ENCODE measurements around the gene ZNF574. TPM values are rescaled to one million over a fixed set of nuclear protein-coding genes. Genes with fewer than 3 reads are reported as not detected.

The ZNF574 gene
- total RNA-seq, 1 experiment from 2014 or later = 22.4 TPM

GRCh38 chr19:42065511-42065910 lies 10.5 kb upstream of the ZNF574 start:
- no peaks in the 10 kb centered on the region for H3K36me3 Mint-ChIP-seq (ENCODE audit: insufficient read depth, unreplicated experiment)
- POLR2A ChIA-PET = no interaction called here
- H3K4me3 Mint-ChIP-seq (ENCODE audit: unreplicated experiment) = no peak overlapping the region
- Histone ChIP-seq H3K36me3 (ENCODE audit: control insufficient read depth, insufficient read depth, low read length) (no peaks in the 10 kb centered on the region), H3K27me3 (replicated peaks; ENCODE audit: control insufficient read depth, insufficient read depth, low read length) (no peaks in the 10 kb centered on the region; the same call in 1 of the 2 replicates), H3K4me1 (no peaks in the 10 kb centered on the region), H3K9me3 (no peaks in the 10 kb centered on the region), H3K4me3 (ENCODE audit: low read depth, low read length) (no peak overlapping the region)
- H3K4me1 Mint-ChIP-seq (ENCODE audit: low read depth, unreplicated experiment) = no peaks in the 10 kb centered on the region
- H3K27ac Mint-ChIP-seq (ENCODE audit: unreplicated experiment) = no peak overlapping the region
- TF ChIP-seq CTCF (IDR thresholded peaks at IDR 0.05; ENCODE audit: insufficient read depth in 1 of 2, low read depth in 1 of 2, low read length in 1 of 2, severe bottlenecking in 1 of 2, unreplicated experiment in 1 of 2) = no peak
- no TSS peak for BruUV-seq (replicated peaks)
- H3K9me3 Mint-ChIP-seq (ENCODE audit: unreplicated experiment) = no peaks in the 10 kb centered on the region
- DNase-seq = no peak
- CTCF ChIA-PET = interaction anchor here (0.7 to 1.3 kb wide), 2 partner anchors 31 to 122 kb away, joined by 3 read pairs; no protein-coding TSS in a partner anchor
- intact Hi-C loops (cut with micrococcal nuclease; ENCODE audit: unreplicated experiment) = no loop called here
- H3K27me3 Mint-ChIP-seq (ENCODE audit: insufficient read depth, unreplicated experiment) = peaks cover 7% of the 10 kb centered on the region

GRCh38 chr19:42066075-42066754 lies 9.8 kb upstream of the ZNF574 start:
- Histone ChIP-seq H3K36me3 (ENCODE audit: control insufficient read depth, insufficient read depth, low read length) (no peaks in the 10 kb centered on the region), H3K27me3 (replicated peaks; ENCODE audit: control insufficient read depth, insufficient read depth, low read length) (no peaks in the 10 kb centered on the region; the same call in 1 of the 2 replicates), H3K9me3 (no peaks in the 10 kb centered on the region), H3K4me3 (ENCODE audit: low read depth, low read length) (no peak overlapping the region), H3K4me1 (no peaks in the 10 kb centered on the region)
- no peaks in the 10 kb centered on the region for H3K4me1 Mint-ChIP-seq (ENCODE audit: low read depth, unreplicated experiment)
- no peak for TF ChIP-seq CTCF (IDR thresholded peaks at IDR 0.05; ENCODE audit: insufficient read depth in 1 of 2, low read depth in 1 of 2, low read length in 1 of 2, severe bottlenecking in 1 of 2, unreplicated experiment in 1 of 2)
- no peak overlapping the region for H3K27ac Mint-ChIP-seq (ENCODE audit: unreplicated experiment)
- ChIA-PET CTCF (no interaction called here), POLR2A (no interaction called here)
- DNase-seq = peak; percentile 49 to 68
- peaks cover 7% of the 10 kb centered on the region for H3K27me3 Mint-ChIP-seq (ENCODE audit: insufficient read depth, unreplicated experiment)
- no peak overlapping the region for H3K4me3 Mint-ChIP-seq (ENCODE audit: unreplicated experiment)
- BruUV-seq (replicated peaks) = no TSS peak
- H3K36me3 Mint-ChIP-seq (ENCODE audit: insufficient read depth, unreplicated experiment) = no peaks in the 10 kb centered on the region
- intact Hi-C loops (cut with micrococcal nuclease; ENCODE audit: unreplicated experiment) = no loop called here
- H3K9me3 Mint-ChIP-seq (ENCODE audit: unreplicated experiment) = no peaks in the 10 kb centered on the region

- ChIA-PET POLR2A (no interaction called here), CTCF (interaction anchor here (1.0 kb wide), 1 partner anchor 9 kb away, joined by 5 read pairs; no protein-coding TSS in a partner anchor)
- Mint-ChIP-seq H3K27me3 (ENCODE audit: insufficient read depth, unreplicated experiment) (peaks cover 7% of the 10 kb centered on the region), H3K36me3 (ENCODE audit: insufficient read depth, unreplicated experiment) (no peaks in the 10 kb centered on the region), H3K27ac (ENCODE audit: unreplicated experiment) (no peak overlapping the region), H3K9me3 (ENCODE audit: unreplicated experiment) (no peaks in the 10 kb centered on the region), H3K4me3 (ENCODE audit: unreplicated experiment) (no peak overlapping the region), H3K4me1 (ENCODE audit: low read depth, unreplicated experiment) (no peaks in the 10 kb centered on the region)
- DNase-seq = no peak
- Histone ChIP-seq H3K36me3 (ENCODE audit: control insufficient read depth, insufficient read depth, low read length) (no peaks in the 10 kb centered on the region), H3K27me3 (replicated peaks; ENCODE audit: control insufficient read depth, insufficient read depth, low read length) (no peaks in the 10 kb centered on the region; the same call in 1 of the 2 replicates), H3K4me1 (no peaks in the 10 kb centered on the region), H3K4me3 (ENCODE audit: low read depth, low read length) (no peak overlapping the region), H3K9me3 (no peaks in the 10 kb centered on the region)
- BruUV-seq (replicated peaks) = no TSS peak
- intact Hi-C loops (cut with micrococcal nuclease; ENCODE audit: unreplicated experiment) = no loop called here
- TF ChIP-seq CTCF (IDR thresholded peaks at IDR 0.05; ENCODE audit: insufficient read depth in 1 of 2, low read depth in 1 of 2, low read length in 1 of 2, severe bottlenecking in 1 of 2, unreplicated experiment in 1 of 2) = no peak
Measured at GRCh38 chr19:42067315-42067888, 8.6 kb upstream of the ZNF574 start.

Measured in Caco-2 (cell line).